A549 (cell line): Measurements from ENCODE around the gene TMEM97.

Source experiments
- CTCF ChIP-seq: fragments of >200 bp; sonication (Bioruptor Twin); formaldehyde crosslinking; IDR thresholded peaks from 3 replicates; pipeline ENCODE4 v1.5.1; 2016
- HES2 ChIP-seq: fragments of >200 bp; sonication (Bioruptor Twin); formaldehyde crosslinking; IDR thresholded peaks from 2 replicates; pipeline ENCODE4 v1.6.1; 2016
- KDM1A ChIP-seq: fragments of 200-600 bp; sonication (generic); IDR thresholded peaks from 2 replicates; pipeline ENCODE4 v1.6.1; 2016; ENCODE audit warnings: low read depth, mild to moderate bottlenecking
- POLR2A ChIP-seq: IDR thresholded peaks from 2 replicates; pipeline ENCODE4 v1.6.1; 2012; ENCODE audit warnings: mild to moderate bottlenecking, low read length
- POLR2AphosphoS2 ChIP-seq: conservative IDR thresholded peaks from 2 replicates; pipeline ENCODE4 v1.6.1; 2012; ENCODE audit warnings: low read length, improper control_type of control experiment, inconsistent platforms
- REST ChIP-seq: fragments of 200-600 bp; sonication (generic); IDR thresholded peaks from 2 replicates; pipeline ENCODE4 v1.6.1; 2016; ENCODE audit warnings: antibody characterized with exemption, mild to moderate bottlenecking, moderate library complexity

GRCh38 chr17:28363186-28363585, 44.2 kb downstream of the TMEM97 start:
- TF ChIP-seq KDM1A = no peak
- TF ChIP-seq POLR2A = no peak
- TF ChIP-seq CTCF = no peak
- TF ChIP-seq HES2 = no peak
- no peak for TF ChIP-seq REST
- no peak for TF ChIP-seq POLR2AphosphoS2
